Panc1 (cell line): ENCODE results near the gene DCST1. TPM values are rescaled to one million over a fixed set of nuclear protein-coding genes. Genes with fewer than 3 reads are reported as not detected.

Experiments
- ATAC-seq: fragments of 200-7000 bp; cut with Tn5 transposase; 2 replicates; pipeline ENCODE4 v1.9.1; 2020; ENCODE audit warnings: mild to moderate bottlenecking, moderate library complexity
- BruUV-seq: library from RNA; stranded (reverse); fragments of 400-500 nt; replicated peaks from 2 replicates; lab custom pipeline; 2021; lab: Mats Ljungman, UMichigan
- CTCF ChIA-PET: fragments of 300-600 bp; sonication (Branson Sonifier 250); formaldehyde crosslinking; loops from one replicate; lab custom pipeline; 2022; ENCODE audit warnings: antibody characterized with exemption; lab: Charles Lee
- POLR2A ChIA-PET: fragments of 300-600 bp; sonication (Branson Sonifier 250); formaldehyde crosslinking; loops from one replicate; lab custom pipeline; 2022; ENCODE audit warnings: antibody characterized with exemption; lab: Charles Lee
- DNase-seq: peaks from one replicate; pipeline ENCODE4 v3.0.0-alpha.2; 2010; ENCODE audit warnings: low read depth, low spot score
- H3K27ac ChIP-seq: 2 replicates; pipeline ENCODE4 v1.5.1; 2011; ENCODE audit warnings: mild to moderate bottlenecking, low read length, inconsistent platforms
- H3K27me3 ChIP-seq: fragments of 200-500 bp; sonication (Bioruptor generic); 2 replicates; pipeline ENCODE4 v1.6.0; 2014; ENCODE audit warnings: low read length, inconsistent platforms; ENCODE audit not compliant: control insufficient read depth, insufficient read depth
- H3K36me3 ChIP-seq: fragments of 200-500 bp; sonication (Bioruptor generic); 2 replicates; pipeline ENCODE4 v1.5.1; 2014; ENCODE audit warnings: inconsistent platforms, mild to moderate bottlenecking, low read length, moderate library complexity; ENCODE audit not compliant: control insufficient read depth, insufficient read depth
- H3K4me1 ChIP-seq: 2 replicates; pipeline ENCODE4 v1.5.1; 2011; ENCODE audit warnings: inconsistent platforms, mild to moderate bottlenecking, low read length, moderate library complexity; ENCODE audit not compliant: control insufficient read depth, insufficient read depth
- H3K4me3 ChIP-seq, 2 experiments: 2 replicates each; pipeline ENCODE4 v1.5.1; 2011 to 2012; ENCODE audit warnings: low read depth in 2 of 2, low read length in 2 of 2, mild to moderate bottlenecking in 2 of 2, inconsistent platforms in 1 of 2, moderate library complexity in 1 of 2
- H3K9me3 ChIP-seq: fragments of 200-500 bp; sonication (Bioruptor generic); 2 replicates; pipeline ENCODE4 v1.5.1; 2014; ENCODE audit warnings: low read depth, mild to moderate bottlenecking, inconsistent platforms, low read length, moderate library complexity; ENCODE audit not compliant: control insufficient read depth, insufficient read depth
- CTCF ChIP-seq: fragments of 450-650 bp; IDR thresholded peaks from 2 replicates; pipeline ENCODE4 v1.5.1; 2017; ENCODE audit warnings: mild to moderate bottlenecking
- SIN3A ChIP-seq: IDR thresholded peaks from 2 replicates; pipeline ENCODE4 v1.6.1; 2012; ENCODE audit warnings: low read depth, mild to moderate bottlenecking, low read length, moderate library complexity, borderline replicate concordance; ENCODE audit not compliant: insufficient read depth
- TCF7L2 ChIP-seq: IDR thresholded peaks from 2 replicates; pipeline ENCODE4 v1.6.1; 2011; ENCODE audit warnings: mild to moderate bottlenecking, low read depth, low read length, inconsistent platforms
- in situ Hi-C: cut with HindIII; loops from 2 replicates; pipeline ENCODE4 v1.10.0; 2016; ENCODE audit warnings: low sequenced_read_pairs, low pct_unique_long_range_greater_than_20kb
- intact Hi-C: fragments of 100-400 bp; cut with micrococcal nuclease; formaldehyde crosslinking; loops from one replicate; pipeline ENCODE4 v1.10.0; 2022; ENCODE audit not compliant: unreplicated experiment
- total RNA-seq: library from RNA; stranded (reverse); gene quantifications from one replicate; pipeline ENCODE4 v1.2.1, GENCODE V29; 2021; ENCODE audit not compliant: unreplicated experiment
- TF ChIP-seq, protein P1 (sequence below), 2 experiments: IDR thresholded peaks; 2 replicates each; pipeline ENCODE4 v1.6.1; 2011 to 2012; ENCODE audit warnings: low read depth in 2 of 2, control low read depth in 1 of 2, low read length in 1 of 2, mild to moderate bottlenecking in 1 of 2, moderate library complexity in 1 of 2; ENCODE audit not compliant: insufficient read depth in 1 of 2

The DCST1 gene
- total RNA-seq, 1 experiment from 2014 or later, result not detected

DNA sequence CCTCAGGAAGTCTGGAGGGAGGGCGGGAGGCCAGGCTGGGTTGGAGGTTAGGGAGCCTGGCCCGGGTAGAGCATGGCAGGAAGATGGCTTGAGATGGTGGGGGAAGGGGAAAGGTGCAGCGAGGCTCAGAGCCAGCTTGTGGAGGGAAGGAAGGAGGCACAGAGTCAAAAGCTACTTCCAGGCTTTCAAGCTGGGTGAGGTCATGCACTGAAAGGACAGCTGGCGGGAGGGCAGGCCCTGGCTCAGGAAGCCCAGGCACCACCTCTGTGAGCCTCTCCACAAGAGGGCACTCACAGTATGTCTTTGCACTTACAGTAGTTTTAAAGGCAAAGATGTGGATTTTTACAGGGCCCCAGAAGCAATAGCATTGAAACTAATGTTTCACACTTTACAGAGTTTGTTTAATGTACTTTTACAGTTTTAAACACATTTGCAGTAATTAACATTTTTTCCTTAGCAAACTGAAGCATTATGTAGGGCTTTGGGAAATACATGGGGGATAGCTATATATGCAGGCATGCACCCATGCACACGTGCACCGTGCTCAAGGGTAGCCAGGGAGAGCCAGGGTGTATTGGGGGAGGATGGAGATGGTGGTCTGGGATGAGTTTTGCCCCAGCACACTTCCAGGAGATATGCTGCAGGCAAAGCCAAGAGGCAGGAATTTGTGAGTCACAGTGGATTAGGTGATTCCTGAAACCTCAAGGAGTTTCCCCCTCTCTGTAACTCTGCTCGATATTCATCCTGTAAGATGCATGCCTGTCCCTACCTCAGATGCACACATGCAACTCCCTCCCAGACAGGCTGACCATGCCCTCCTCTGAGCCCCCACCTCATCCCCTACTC lies 11.4 kb downstream of the DCST1 start:
- intact Hi-C loops (no loop called here), in situ Hi-C loops (no loop called here)
- Histone ChIP-seq H3K4me1 (peaks cover 5% of the 10 kb centered on the region), H3K9me3 (no peaks in the 10 kb centered on the region), H3K27ac (no peak overlapping the region), H3K36me3 (no peaks in the 10 kb centered on the region), H3K27me3 (no peaks in the 10 kb centered on the region), H3K4me3 (no peak overlapping the region)
- ATAC-seq, result peak; percentile 94
- BruUV-seq, result no TSS peak
- peak; percentile 45 for DNase-seq
- CTCF ChIA-PET, result interaction anchor here (0.7 to 1.8 kb wide), 5 partner anchors 10 to 40 kb away, joined by 3 to 13 read pairs (median 5); no protein-coding TSS in a partner anchor
- POLR2A ChIA-PET, result interaction anchor here (0.6 kb wide), 1 partner anchor 59 kb away, joined by 5 read pairs; no protein-coding TSS in a partner anchor
- no peak for TF ChIP-seq TCF7L2
- peak; percentile 89 for TF ChIP-seq CTCF

DNA sequence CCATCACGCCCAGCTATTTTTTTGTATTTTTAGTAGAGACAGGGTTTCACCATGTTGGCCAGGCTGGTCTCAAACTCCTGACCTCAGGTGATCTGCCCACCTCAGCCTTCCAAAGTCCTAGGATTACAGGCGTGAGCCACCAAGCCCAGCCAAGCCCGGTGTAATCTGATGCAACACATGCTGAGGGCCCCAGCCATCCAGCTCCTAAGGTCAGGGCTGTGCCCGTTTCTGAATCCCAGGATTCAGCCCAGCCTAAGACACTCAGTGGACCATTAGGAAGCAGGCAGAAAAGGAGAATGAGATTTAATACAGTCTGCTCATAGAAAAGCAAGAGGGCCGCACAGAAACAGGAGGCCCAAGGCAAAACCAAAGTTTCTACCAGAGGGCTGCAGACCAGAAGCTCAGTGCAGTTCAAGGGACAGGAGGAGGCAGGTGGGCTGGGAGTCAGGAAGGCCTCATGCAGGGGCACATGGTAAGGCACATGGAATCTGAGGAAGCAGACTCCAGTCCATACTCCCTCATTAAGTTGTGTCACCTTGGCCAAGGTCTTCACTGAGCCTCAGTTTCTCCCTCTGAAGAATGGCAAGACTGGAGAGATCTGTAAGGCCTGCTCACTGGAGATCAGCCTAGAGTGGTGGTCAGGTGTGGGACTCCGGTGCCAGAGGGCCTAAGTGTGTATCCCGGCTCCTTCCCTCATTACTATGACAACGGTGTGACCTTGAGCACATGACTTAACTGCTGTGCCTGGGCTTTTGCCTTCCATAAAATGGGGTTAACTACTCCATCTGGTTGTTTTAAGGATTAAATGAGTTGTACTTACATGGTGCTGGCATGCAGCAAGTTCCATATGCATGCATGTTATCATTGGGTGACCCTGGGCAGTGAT lies 15.1 kb downstream of the DCST1 start:
- TF ChIP-seq, protein P1, sequence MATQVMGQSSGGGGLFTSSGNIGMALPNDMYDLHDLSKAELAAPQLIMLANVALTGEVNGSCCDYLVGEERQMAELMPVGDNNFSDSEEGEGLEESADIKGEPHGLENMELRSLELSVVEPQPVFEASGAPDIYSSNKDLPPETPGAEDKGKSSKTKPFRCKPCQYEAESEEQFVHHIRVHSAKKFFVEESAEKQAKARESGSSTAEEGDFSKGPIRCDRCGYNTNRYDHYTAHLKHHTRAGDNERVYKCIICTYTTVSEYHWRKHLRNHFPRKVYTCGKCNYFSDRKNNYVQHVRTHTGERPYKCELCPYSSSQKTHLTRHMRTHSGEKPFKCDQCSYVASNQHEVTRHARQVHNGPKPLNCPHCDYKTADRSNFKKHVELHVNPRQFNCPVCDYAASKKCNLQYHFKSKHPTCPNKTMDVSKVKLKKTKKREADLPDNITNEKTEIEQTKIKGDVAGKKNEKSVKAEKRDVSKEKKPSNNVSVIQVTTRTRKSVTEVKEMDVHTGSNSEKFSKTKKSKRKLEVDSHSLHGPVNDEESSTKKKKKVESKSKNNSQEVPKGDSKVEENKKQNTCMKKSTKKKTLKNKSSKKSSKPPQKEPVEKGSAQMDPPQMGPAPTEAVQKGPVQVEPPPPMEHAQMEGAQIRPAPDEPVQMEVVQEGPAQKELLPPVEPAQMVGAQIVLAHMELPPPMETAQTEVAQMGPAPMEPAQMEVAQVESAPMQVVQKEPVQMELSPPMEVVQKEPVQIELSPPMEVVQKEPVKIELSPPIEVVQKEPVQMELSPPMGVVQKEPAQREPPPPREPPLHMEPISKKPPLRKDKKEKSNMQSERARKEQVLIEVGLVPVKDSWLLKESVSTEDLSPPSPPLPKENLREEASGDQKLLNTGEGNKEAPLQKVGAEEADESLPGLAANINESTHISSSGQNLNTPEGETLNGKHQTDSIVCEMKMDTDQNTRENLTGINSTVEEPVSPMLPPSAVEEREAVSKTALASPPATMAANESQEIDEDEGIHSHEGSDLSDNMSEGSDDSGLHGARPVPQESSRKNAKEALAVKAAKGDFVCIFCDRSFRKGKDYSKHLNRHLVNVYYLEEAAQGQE (IDR thresholded peaks at IDR 0.05; ENCODE audit: insufficient read depth in 1 of 2, low read depth in 2 of 2, low read length in 1 of 2), result no peak
- no peak for TF ChIP-seq SIN3A
- BruUV-seq, result no TSS peak
- in situ Hi-C loops (no loop called here), intact Hi-C loops (no loop called here)
- Histone ChIP-seq H3K36me3 (peaks cover 2% of the 10 kb centered on the region; the same call in 1 of the 2 replicates), H3K4me1 (peaks cover 14% of the 10 kb centered on the region), H3K9me3 (no peaks in the 10 kb centered on the region), H3K27me3 (no peaks in the 10 kb centered on the region), H3K4me3 (no peak overlapping the region), H3K27ac (no peak overlapping the region; the same call in 1 of the 2 replicates)
- ChIA-PET CTCF (interaction anchor here (1.0 kb wide), 1 partner anchor 54 kb away, joined by 7 read pairs; no protein-coding TSS in a partner anchor), POLR2A (no interaction called here)
- ATAC-seq, result no peak
- no peak for DNase-seq
